HG03520 (cell line): ENCODE measurements around the gene UPF2.

Experiments
- ATAC-seq: cut with Tn5 transposase; IDR thresholded peaks from one replicate; pipeline ENCODE4 v1.9.1; 2021; ENCODE audit warnings: mild to moderate bottlenecking, moderate library complexity; ENCODE audit not compliant: unreplicated experiment

UPF2 gene

DNA sequence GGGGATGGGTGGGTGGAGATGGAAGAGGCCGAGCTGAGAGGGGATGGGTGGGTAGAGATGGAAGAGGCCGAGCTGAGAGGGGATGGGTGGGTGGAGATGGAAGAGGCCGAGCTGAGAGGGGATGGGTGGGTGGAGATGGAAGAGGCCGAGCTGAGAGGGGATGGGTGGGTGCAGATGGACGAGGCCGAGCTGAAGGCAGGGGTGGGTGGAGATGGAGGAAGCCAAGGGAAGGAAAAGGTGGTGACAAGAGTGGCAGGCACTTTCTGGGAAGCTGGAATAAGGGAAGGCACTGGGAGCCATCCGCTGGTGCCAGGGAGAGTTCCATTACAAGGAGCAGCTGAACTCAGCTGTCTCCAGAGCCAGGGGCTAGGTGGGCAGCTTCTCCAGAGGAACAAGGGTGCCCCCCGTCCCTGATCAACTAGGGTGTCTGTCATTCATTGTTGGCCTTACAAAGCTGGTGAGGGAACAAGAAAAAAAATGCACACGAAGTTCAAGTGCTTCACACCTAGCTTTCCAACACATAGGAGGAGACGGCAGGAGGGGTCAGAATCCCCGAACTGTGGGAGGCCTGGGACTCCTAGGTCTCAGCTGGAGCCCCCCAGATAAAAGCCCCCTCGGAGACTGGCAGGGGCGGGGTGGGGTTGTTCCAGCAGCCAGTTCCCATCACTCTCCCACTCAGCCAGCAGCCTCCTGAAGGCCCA is 157.0 kb downstream of the UPF2 start:
- no peak for ATAC-seq

DNA sequence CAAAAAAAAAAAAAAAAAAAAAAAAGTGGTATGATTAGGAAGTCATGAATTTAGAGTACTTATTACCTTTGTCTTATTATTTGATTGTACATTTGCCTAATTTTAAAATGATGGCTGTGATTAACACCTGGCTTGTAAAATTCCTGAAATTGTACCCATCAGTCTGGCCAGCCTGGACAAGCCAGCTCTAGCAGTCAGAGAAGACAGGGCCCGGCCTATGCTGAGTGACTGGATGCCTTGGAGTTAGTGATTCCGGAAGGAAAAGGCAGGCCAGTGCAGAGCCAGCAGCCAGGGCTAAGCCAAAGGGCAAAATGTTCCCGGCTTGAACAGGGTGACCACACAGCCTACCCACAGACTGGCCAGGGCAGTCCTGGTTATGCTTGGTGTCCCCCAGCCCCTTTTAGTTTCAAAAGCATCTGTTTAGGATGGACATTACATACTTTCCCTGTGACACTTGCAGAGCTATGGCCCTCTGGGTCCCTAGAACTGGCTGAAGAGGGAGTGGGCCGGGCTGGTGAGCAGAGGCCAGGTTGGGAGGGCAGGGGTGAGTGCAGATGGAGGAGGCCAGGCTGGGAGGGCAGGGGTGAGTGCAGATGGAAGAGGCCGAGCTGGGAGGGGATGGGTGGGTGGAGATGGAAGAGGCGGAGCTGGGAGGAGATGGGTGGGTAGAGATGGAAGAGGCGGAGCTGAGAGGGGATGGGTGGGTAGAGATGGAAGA is 157.7 kb downstream of the UPF2 start:
- no peak for ATAC-seq

DNA sequence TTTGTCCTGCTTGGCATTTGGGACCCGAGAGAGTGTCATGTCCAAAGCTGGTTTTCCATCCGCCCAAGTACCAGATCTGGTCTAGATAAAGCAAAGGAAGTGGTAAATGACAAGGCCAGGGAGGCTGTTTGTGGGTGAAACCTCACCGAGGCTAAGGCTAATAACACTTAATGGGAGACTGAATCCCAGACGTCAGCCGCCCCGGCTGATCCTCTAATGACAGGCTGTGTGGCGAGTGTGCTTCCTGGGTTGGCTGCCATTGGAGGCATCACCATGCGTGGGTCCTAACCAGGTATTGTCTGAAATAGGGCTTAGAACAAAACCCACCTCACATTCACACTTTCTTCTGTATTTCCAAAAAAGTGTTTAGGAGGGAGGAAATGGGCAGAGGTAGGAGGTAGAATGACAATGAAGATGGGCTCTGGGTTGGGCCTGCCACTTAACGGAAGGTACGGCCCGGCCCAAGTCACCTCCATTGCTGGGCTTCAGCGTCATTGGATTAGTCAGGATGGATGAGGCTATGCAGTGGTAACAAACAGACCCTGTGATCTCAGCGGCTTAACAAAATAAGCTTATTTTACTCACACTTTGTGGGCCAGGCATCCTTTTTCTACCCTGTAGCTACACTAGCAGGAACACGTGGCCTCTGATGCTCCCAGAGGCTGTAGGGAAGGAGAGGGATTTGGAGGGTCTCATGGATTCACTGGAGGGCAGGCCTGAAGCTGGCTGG is 159.8 kb downstream of the UPF2 start:
- no peak for ATAC-seq

DNA sequence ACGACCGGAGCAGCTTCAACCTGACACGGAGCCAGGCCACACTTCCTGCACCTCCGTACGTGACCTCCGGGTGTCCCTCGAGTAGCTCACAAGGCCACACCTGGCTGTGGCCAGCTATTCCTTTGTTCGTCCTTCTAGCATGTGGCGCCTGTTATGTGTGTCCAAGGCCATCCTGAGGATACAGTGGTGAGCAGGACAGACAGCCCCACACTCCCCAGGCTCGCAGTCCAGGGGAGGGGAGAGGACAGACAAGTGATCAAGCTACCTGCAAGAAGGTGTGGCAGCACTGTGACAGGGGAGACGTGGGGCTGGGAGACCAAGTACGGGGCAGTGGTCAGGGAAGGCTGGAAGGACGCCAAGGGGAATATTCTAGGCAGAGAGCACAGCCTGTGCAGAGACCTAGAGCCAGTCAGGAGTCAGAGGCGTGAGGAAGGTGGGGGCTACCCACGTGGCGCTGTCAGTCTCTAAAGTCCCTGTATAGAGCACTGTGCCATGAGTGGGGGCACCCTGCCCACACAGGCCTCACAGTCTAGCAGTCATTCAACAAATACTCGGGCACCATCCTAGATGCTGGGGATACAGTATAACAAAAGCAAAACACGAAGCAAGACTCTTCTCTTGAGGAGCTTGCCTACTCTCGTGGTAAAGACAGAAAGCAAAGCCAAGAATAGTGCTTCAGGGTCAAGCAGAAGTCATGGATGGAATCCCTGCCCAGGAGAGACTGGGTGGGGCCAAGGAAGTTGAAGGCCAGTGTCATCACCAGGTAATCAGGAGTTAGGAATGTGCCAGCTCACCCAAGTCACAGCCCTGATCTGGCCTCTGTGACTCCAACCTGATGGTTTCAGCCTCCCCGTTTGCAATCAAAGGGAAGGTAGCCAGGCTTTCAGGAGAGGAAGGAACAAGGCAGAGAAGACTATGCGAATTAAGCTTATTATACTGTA is 160.9 kb downstream of the UPF2 start:
- no peak for ATAC-seq

DNA sequence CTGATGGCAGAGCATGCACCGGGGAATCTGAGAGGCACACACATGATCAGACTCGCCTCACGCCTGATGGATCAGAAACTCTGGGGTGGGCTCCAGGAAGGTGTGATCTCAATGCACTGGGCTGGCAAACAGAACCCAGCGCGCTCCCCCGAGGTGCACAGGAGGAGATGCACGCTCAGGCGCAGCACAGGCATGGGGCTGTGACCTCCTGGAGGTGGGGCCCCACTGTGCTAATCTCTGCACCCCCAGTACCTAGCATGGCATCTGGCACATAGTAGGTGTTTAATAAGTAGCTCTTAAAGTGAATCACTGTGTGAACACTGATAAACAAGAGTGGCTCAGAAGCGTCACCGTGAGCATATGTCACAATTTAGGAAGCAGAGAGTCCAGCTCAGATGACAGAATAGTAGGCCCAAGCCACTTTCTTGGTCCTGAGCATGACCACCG is 161.6 kb downstream of the UPF2 start:
- ATAC-seq = no peak

DNA sequence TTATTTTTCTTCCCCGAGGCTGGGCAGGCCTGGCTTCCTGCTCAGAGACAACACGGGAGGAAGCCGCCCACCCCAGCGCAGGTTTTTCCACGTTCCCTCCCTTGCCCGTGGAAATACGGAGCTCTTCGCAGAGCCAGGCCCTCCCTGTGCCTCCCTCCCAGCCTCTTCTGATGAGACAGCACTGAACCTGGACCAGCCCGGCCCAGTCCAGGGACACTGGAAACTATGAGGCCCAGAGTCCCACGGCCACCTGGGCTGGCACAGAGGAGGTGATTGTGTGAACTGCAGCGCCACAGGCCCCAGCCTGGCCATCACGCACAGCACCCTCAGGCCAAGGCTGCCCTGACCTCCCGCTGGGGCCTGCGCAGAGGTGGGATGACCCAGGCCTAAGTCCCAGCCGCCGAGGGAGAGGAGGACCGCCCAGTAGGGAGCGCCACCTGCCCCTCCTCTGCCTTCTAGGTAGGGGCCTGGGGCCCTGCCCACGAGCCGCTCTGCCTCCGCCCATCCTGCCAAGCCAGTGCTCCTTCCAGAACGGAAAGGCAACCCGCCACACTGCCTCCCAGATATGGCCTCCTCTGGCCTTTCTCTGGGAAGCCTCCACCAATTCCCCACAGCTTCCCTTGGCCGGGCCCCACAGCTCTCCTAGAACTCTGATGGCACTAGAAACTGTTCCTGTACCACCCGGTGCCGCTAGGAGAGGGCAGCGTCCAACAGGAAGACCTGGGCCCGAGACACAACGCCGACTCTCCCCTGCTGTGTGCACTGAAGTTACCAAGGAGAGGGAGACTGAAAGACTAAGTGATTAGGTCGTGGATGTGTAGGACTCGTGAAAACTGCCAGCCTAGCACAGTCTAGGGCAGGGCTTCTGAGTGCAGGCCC is 162.2 kb downstream of the UPF2 start:
- no peak for ATAC-seq

DNA sequence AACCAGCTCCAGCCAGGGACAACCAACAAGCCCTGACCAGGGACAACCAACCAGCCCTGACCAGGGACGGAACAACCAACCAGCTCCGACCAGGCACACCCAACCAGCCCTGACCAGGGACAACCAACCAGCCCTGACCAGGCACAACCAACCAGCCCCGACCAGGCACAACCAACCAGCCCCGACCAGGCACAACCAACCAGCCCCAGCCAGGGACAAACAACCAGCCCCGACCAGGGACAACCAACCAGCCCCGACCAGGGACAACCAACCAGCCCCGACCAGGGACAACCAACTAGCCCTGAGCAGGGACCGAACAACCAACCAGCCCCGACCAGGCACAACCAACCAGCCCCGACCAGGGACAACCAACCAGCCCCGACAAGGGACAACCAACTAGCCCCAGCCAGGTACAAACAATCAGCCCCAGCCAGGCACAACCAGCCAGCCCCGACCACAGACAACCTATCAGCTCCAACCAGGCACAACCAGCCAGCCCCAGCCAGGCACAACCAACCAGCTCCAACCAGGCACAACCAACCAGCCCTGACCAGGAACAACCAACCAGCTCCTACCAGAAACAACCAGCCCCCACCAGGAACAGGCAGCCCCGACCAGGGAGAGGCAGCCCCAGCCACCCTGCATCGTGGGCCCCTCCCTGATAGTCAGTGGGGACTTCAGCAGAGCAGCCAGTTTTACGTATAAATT is 163.1 kb downstream of the UPF2 start:
- ATAC-seq = no peak

DNA sequence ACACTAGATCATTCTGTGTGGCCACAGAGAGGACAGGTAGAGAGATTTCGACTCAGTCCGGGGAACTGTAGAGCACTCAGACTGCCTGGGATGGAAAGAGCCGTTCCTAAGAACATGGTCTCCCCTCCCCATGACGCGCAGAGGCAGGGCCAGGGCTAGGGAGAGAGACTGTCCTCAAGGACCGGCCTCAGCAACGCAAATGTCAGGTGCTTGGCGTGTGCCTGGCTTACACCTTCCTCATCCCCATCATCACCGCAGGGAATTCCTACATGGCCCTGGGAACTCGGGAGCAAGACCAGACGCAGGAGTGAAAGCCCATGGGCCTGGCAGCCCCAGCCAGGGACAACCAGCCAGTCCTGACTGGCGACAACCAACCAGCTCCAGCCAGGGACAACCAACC is 163.8 kb downstream of the UPF2 start:
- no peak for ATAC-seq

DNA sequence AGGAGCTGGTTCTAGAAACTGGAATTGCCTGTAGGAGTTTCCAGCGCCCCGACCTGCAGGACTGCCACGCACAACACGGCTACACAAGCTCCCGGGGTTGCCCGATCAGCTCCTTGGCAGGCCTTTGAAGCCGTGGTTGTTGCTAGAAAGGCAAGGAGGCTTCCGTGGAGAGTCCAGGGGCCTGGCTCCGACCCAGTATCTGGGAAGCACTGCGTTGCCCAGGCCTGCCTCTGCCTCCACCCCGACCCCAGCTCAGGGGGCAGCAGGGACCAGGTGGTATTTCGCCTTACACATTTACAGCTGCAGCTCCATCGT is 165.1 kb downstream of the UPF2 start:
- no peak for ATAC-seq

DNA sequence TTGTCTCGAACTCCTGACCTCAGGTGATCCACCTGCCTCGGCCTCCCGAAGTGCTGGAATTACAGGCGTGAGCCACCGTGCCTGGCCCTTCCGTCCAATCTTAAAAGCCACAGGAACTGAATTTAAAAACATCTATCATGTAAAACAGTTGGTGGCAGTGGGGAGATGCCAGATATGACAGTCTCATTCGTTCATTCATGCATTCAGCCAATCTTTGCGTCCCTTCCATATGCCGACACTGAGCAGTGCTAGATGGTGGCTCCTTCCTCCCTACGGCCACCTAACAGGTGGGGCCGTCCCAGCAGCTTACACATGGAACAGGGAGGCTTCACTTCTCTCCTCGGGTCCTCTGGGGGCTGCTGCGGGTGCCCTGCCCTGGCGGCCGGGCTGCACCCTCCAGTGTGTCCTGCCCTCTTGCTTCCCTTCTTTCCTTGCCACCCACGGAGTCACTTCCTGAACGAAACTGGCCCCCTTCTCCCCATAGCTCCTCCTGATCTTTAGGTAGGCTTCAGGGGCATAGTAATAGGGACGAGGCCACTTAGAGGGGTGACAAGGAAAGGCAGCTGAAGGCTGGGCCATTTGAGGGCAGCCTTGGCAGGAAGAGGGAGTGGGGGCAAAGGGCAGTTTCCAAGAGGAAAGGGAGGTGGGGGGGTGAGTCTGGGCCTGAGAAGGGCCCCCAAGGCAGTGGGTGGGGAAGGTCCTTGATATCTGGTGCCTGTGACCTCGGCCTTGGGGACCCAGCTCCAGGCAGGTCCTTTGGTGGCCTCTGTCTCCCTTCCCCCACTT is 165.6 kb downstream of the UPF2 start:
- no peak for ATAC-seq

DNA sequence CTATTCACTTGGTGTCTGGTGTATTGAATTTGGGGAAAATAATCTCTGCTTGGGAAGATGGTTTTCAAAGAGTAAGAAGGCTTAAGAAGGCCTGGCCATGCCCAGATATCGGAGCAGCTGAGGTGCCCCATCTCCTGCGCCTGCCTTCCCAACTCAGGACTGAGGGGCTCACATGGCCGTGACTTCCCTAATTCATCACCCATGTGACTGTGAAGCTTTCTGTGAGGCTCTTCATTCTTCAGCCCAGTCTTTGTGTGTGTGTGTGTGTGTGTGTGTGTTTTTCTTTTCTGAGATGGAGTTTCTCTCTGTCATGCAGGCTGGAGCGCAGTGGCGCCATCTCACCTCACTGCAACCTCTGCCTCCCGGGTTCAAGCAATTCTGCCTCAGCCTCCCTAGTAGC is 166.3 kb downstream of the UPF2 start:
- ATAC-seq = no peak

DNA sequence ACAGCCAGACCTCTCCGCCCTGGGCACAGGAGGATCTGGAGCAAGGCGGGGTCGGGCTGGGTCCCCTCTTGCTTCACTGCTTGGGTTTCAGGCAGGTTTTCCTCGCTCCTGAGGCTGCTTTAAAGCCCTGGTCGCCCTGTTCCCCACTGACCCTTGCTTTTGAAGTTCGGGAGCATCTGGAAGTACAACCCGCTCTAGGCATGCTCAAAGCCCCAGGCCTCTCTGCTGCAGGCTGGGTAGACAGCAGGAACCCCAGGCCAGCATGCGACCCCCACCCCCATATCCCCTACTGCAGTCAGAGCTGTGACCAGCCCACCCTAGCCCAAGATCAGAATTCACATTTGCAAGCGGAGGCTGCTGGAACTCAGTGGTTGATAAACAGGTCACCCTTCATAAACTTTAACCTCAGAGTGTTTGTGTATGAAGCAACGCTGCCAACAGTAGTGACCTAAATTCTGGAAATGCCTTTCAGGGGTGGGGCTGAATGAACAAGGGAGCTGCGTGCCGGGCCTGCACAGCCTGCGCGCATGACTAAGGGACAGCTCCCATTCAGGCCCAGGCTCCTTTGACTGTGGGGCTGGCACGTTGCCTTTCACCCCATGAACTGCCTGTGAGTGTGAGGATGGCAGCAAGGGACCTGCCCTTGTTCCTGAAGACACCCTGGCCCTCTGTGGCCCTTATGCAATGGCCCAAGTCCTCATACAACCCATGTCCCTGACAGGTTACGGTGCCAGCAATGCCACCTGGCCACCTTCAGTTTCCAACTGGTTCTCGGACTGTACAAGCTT is 166.9 kb downstream of the UPF2 start:
- ATAC-seq = no peak

DNA sequence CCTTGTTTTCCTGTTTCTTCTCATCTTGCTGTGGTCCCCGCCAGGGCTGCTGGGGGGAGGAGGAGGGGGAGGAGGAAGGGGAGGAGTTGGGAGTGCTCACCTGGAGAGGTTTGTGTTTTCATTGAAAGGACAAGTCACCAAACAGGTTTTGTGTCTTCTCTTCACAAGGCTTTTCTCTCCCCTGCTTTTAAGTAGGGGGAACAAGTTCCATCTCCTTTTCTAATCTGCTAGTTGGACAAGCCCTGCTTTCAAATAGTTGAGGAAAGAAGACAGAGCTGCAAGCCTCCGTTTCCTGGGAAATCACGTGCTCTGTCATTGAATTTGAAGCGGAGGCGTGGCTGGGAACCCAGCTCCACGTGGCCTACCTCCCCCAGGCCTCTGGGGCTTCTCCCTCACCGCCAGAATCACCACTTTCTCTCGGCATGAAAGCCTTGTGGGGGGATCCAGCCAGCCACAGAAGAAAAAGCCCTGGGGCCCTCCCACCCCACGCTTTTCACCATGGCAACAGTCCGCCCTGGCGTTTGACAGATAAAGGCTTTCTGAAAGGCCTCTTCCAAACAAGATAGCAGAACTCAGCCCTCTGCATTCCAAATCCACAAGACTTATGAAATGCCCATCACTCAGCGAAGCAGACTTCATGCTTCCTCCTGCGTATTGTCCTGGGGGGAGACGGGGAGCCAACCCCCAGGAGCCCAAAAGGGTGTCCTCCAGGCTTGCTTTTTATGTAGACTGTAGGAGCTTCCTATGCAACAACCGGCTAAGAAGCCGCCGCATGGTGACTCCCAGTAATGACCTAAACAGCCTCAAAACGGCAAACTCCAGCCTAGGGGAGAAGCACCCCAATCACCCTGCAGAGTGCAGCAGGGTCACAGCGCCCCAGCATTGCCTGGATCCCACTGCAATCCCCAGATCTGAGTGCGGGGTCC is 167.8 kb downstream of the UPF2 start:
- no peak for ATAC-seq

DNA sequence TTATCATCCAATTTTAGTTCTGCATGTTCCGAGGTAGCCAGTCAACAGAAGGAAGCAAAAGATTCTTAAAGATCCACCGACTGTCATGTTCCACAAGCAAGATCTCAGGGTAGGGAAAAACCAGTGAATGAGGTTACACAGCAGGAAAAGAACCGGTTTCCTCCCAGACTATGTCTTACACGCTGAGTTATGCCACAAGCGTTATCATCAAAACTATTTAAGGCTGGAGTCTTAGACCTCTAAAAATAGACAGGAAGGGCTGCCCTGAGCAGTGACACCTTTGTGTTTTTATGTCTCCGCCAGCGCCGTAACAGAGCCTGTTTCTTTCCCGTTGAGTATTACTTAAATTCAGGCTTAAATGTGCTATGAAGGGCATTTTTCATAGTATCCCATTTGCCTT is 171.1 kb downstream of the UPF2 start:
- ATAC-seq = no peak

DNA sequence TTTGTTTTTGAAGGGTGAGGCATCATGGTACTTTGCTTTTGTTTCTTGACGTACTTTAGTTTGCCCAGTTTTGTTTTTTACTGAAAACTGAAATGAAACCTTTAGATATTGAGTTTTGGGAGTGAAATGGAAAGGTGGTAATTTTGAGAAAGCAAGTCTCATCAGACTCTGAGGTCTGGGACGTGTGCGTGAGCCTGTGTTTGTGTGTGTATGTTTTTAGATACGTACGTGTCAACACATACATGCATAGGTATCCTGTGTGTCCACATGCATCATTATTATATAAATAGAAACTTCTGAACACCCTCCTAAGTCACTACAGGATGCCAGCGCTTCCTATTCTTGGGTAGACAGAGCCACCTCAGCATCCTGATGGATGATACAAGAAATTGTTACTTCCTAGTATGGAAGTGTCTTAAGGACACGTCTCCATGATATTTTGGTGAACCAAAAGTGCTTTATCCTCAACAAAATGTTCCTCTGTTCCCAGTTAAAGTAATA is 171.7 kb downstream of the UPF2 start:
- no peak for ATAC-seq

DNA sequence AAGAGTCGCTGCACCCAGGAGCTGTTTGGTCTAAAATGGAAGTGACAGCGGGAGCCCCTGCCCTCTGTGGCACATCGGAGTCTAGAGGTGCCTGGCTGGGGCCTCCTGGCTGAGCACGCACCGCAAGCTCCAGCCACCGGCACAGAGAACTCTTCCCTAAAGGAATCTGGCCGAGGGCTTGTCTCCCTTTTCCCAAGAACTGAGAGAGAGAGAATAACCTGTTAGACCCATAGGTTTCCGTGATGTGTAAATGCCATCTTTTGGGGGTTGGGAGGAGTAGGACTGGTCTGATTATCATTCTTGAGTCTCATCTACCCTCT is 172.2 kb downstream of the UPF2 start:
- ATAC-seq = no peak
